GM19238 (cell line): ENCODE measurements around the gene IBA57.
"Not testable (repeated sequence)": the region's sequence is repeated elsewhere in the genome, so short reads cannot be mapped to it uniquely, and the experiment has no call there.

Experiments
- DNase-seq: peaks from one replicate; pipeline ENCODE4 v3.0.0; 2011; ENCODE audit warnings: low spot score; ENCODE audit not compliant: insufficient read length

Gene IBA57

DNA sequence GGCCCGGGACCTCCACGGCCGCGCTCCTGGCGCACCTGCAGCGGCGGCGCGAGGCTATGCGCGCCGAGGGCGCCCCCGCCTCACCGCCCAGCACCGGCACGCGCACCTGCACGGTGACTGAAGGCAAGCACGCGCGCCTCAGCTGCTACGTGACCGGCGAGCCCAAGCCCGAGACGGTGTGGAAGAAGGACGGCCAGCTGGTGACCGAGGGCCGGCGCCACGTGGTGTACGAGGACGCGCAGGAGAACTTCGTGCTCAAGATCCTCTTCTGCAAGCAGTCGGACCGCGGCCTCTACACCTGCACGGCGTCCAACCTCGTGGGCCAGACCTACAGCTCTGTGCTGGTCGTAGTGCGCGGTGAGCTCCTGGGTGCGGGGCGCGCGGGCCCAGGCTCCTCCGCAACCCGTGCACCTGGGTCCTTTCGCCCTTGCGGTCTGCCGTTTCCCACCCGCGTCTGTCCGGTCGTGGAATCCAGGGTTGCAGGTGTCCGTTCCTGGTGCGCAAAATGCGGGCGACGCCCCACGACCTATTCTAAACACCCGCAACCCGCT lies 46.9 kb downstream of the IBA57 start:
- DNase-seq, result no peak

DNA sequence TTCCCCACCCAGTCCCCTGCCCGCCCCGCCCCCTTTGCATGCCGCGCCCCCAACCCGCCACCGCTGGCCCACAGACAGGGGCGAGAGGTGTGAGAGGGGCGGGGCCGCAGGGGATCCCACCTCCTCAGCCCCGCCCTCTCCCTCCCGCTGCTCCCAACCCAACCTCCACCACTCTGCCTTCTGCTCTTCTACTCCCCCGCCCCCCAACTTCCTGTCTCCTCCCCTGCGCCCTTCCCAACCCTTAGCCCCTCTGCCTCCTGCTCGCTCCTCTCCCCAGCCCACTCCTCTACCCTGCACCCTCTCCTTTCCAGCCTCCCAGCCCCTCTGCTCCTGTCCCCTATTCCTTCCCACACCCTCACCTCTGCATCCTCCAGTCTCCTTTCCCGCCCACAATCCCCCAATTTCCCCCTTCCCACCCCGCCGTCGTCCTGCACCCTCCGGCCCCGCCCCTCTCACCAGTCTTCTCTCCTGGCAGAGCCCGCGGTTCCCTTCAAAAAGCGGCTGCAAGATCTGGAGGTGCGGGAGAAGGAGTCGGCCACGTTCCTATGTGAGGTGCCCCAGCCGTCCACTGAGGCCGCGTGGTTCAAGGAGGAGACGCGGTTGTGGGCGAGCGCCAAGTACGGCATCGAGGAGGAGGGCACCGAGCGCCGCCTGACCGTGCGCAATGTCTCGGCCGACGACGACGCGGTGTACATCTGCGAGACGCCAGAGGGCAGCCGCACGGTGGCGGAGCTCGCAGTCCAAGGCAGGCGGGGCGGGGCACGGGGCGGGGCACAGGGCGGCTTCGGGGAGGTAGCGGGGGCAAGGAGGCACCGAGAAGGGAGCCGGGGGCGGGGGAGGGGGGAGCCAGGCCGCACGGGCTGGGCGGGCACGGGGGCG lies 47.6 kb downstream of the IBA57 start:
- peak; percentile 87 for DNase-seq

DNA sequence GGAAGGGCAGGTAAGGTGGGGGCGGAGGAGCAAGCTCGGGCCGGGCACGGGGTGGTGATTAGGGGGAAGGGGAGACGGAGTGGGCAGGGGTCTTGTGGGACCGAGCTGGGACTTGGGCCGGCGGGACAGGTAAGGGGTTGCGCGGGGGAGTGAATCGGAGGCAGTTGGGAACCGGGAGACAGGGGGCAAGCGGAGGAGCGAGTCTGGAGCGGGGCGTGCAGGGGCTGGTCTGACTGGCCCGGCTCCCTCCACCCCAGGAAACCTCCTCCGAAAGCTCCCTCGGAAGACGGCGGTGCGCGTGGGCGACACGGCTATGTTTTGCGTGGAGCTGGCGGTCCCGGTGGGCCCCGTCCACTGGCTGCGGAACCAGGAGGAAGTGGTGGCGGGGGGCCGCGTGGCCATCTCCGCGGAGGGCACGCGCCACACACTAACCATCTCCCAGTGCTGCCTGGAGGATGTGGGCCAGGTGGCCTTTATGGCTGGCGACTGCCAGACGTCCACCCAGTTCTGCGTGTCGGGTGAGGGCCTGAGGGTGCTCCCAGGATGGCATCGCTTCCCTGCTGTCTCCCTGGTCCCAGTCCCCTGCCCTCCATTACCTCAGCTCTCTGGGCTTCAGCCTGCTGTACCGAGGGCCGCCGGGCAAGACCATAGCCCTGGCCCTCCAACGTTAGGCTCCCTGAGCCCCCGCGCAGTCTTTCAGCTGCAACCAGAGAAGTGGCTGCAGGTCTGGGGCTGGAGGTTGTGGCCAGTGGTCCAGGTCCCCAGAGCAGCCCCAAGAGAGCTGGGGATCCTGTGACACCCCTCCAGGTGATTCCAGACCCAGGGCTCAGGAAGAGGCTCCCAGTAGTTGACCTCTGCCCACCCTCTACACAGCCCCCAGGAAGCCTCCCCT lies 48.6 kb downstream of the IBA57 start:
- DNase-seq, result no peak

DNA sequence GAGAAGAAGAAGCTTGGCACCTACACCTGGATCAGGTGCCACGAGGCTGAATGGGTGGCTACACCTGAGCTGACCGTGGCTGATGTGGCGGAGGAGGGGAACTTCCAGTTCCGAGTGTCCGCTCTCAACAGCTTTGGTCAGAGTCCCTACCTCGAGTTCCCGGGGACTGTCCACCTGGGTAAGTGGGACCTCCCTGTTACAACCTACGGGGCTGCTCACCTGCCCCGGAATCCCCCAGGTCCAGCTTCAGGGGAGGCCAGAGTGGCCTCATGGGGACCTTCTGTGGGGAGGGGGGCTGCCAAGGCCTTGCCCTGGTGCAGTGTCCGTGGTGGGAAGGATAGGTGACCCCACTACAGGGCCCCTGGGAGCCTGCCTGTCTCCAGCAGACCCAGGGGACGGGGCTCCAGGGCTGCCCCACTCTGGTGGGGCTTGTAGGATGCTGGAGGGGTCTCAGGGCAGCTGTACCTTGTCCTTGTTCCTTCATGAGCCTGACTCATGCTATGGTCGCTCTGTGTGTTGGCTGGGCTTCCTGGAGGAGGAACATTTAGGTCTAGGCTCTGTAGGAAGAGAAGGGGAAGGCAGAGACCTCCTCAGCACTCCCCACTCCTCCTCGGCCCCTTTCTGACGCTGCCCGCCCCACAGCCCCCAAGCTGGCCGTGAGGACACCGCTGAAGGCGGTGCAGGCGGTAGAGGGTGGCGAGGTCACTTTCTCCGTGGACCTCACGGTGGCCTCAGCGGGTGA lies 49.5 kb downstream of the IBA57 start:
- no peak for DNase-seq

DNA sequence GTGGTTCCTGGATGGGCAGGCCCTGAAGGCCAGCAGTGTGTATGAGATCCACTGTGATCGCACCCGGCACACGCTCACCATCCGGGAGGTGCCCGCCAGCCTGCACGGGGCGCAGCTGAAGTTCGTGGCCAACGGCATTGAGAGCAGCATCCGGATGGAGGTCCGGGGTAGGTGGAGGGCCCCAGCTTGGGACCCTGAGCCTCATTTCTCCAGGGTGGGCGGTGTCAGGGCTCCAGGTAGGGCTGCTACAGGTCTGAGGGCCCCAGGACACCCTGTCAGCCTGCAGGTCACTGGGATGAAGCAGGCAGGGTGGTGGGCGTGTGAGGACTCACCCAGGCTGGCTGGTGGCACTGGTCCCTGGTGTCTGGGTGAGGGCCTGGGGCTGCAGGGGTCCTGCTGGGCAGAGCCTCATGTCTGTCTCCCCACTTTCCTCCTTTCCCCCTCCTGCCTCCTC lies 50.1 kb downstream of the IBA57 start:
- DNase-seq, result no peak

DNA sequence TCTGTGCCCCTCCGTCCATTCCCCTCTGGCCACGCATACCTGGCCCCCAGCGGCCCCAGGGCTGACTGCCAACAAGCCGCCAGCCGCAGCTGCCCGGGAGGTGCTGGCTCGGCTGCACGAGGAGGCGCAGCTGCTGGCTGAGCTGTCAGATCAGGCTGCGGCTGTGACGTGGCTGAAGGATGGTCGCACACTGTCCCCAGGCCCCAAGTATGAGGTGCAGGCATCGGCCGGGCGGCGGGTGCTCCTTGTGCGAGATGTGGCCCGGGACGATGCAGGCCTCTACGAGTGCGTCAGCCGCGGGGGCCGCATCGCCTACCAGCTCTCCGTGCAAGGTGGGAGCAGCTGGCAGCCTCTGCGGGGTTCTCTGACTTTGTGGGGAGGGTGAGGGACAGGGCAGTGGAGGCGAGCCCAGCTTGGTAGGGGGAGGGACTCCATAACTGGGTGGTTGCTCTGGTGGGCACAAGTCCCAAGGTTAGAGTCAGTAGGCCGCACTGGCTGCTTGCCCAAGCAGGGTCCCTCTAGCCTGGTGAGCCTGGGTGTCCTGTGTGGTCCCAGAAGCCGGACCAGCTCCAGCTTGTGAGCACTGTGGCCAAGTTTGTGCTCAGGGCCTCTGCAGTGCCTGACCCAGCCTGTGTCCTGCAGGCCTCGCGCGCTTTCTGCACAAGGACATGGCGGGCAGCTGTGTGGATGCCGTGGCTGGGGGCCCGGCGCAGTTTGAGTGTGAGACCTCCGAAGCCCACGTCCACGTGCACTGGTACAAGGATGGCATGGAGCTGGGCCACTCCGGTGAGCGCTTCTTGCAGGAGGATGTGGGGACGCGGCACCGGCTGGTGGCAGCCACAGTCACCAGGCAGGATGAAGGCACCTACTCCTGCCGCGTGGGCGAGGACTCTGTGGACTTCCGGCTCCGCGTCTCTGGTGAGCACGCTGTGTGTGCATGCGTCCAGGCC lies 51.0 kb downstream of the IBA57 start:
- no peak for DNase-seq

DNA sequence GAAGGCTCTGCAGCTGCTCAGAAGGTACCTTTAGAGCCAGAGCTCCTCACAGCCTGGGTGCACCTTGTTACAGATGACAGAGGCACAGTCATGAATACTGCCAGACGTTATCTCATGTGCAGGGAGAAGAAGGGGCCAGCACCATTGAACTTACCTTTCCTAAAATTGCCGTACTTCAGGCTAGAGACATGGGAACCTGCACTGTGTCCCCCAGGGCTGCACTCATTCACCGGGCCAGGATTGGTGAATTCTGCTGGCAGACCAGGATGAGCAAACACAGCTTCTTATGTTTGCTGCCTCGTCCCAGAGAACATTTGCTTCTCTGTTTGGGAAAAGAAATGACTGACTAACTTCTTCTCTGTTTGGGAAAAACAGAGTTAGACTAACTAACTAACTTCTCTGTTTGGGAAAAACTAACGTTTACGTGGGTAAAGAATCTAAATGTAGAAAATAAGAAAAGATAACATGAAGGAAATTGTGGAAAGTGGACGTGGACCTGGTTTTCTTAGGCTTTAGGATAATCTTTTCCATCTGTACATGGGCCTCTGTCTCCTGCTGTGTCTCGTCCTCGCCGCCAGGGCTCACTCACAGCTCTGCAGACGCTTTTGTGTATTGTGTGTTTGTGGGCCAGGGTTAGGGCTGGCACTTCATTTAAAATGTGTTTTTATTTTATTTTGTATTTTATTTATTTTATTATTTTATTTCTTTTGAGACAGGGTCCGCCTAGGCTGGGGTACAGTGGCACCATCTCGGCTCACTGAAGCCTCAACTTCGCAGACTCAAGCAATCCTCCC lies 52.1 kb downstream of the IBA57 start:
- no peak for DNase-seq

DNA sequence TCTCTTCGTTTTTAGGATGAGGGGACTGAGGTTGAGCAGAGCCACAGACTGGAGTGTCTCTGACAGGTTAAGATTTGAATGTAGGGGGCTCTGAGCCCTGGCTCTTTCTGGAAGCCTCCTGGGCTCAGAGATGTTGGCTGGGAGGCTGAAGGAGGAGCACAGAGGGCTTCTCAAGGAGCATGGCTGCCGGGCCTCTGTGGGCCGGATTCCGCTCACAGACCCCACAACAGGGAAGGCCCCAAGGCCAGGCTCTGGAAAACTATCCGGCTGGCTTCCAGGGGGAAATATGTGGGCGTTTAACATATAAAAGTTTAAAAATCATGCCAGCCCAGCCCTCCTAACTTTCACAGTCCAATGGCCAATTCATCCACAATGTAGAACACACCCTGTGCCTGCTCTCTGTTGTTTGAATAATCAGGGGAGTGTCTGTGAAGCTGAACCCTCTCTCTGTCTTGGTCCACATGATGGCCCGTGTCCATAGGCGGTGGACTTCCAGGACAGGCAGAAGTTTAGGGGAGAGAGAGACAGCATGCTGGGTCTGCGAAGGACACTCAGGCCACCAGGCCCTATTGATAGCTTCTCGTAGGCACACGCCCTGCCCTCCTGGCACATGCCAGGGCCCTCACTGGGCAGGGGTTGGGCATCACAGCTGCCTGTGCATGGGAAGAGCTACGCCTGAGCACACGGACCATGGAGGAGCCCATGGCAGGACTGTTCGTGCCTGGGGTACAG lies 53.1 kb downstream of the IBA57 start:
- no peak for DNase-seq

DNA sequence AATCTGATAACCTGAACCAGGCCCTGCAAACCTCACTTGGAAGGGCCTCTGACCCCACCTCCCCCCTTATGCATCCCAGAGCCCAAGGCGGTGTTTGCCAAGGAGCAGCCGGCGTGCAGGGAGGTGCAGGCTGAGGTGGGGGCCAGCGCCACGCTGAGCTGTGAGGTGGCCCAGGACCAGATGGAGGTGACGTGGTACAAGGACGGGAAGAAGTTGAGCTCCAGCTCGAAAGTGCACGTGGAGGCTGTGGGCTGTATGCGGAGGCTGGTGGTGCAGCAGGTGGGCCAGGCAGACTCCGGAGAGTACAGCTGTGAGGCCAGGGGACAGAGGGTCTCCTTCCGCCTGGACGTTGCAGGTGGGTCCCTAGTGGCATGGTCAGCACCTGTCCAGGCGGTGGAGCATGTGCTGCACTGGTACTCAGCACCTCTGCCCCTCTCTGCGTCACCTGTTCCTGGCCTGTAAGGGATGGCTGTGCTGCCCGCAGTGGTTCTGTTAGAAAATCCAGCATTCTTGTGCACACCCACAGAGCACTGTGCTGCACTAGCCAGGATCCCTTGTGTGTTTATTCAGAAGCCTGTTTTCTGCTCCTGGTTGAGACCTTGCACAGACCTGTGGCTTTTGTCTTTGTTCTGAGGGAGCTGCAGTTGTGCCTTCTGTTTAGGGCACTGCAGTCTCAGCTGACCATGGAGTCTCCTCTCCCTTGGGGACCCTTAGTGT lies 53.8 kb downstream of the IBA57 start:
- no peak for DNase-seq

DNA sequence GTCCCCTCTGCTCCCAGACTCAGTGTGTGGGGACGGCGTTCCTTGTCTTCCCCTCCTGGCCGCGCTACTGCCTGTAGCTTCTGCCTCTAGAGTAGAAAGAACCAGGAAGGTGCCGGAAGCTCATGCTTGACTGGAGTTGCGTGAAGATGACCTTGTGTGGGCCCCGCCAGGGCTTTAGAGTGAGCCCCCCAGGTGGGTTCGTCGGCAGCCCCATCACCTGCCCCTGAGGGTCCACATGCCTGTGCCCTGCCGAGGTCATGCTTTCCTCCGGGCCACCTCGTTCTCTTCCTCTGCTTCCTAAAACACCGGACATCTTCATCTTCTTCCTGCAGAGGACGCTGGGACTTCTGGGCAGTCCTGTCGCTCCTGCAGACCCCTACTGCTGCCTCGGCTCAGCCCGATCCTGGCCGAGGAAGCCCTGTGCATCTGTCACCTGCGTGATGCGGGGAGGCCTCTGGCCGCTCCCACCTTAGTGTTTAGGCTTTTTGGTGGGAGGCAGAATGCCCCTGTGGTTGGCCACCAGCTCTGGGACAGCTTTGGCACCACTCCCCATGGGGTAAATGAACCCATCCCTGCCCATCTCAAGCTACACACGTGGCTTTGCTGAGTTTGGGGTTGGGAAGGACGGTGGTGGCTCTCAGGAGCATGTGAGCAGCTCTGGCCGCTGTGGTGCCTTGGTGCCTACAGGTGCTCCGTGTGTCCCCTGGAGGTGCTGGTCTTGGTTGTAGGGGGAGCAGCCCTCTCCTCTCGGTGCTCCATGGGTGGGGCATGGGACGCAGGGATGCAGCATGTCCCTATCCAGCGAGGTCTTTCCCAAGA lies 54.6 kb downstream of the IBA57 start:
- DNase-seq, result no peak

DNA sequence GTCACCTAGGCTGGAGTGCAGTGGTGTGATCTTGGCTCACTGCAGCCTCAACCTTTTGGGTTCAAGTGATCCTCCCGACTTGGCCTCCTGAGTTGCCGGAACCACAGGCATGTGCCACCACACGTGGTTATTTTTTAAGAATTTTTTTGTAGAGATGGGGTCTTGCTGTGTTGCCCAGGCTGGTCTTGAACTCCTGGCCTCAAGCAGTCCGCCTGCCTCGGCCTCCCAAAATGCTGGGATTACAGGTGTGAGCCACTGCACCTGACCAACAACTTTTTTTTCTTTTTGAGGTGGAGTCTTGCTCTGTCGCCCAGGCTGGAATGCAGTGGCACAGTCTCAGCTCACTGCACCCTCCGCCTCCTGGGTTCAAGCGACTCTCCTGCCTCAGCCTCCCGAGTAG lies 55.5 kb downstream of the IBA57 start:
- not testable (repeated sequence) for DNase-seq

DNA sequence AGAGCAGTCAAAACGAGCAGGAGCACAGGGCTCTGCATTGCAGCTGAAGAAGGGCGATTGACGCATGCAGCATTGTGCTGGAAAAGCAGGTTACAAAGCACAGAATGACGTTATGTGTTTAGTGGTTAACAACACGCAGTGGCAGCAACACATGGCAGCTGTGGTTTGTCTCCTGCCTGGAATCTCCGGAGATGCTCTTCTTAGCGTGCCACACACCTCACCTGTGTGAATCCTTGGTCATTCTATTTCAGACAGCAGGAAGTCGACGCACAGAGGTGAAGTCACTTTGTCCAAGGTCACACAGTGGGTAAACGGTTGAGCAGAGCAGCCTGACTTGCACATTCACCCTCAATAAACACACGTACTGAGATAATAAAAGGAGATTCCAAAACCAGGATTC lies 56.9 kb downstream of the IBA57 start:
- no peak for DNase-seq

DNA sequence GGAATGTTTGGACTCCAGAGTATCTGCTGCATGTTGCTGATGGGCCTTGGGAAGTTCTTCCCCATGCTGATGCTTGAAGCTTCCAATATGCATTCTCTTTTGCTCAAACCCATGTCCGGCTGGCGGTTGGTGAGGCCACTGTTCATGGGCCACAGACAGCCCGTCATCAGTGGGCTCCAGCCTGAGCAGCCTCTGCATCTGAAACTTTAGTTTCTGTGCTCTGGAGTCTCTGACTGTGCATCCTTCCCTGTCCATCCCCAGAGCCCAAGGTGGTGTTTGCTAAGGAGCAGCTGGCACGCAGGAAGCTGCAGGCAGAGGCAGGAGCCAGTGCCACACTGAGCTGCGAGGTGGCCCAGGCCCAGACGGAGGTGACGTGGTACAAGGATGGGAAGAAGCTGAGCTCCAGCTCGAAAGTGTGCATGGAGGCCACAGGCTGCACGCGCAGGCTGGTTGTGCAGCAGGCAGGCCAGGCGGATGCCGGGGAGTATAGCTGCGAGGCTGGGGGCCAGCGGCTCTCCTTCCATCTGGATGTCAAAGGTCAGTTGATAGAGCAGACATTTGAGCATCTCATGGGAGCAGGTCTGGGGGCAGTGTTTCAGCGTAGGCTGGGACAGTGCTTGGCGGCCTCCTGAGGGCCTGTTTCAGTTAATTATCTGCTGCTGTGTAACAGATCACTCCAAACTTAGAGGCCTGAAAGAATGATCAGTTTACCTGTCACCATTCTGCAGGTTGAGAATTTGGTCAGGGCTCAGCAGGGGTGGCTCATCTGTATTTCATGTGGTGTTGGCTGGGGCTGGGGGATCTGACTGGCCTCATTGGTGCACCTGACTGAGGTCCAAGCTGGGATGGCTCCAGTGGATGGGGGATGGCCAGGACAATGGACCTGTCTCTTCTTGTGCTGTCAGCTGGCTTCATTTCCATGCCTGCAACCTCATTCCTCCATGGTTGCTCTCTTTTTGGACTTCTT lies 58.9 kb downstream of the IBA57 start:
- DNase-seq, result no peak

DNA sequence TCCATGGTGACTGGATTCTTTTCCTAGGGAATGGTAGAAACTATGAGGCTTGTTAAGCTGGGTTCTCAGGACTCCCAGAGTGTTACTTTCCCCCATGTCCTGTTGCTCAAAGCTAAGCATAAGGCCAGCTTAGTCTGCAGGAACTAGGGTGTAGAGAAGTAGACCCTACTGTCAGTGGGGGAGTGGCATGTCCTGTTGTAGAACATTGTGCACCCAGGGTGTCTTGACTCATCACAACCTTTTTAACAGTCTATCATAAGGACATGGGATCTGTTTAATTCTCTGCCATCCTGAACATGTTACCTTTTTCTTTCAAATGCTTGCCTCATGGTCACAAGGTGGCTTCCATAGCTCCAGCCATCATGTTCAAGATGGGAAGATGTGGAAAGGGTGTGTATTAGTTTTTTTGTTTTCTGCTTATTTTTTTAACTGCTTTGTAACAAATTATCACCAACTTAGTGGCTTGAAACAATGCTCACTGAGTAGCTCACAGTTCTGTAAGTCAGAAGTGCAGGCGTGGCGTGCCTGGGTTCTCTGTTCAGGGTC lies 59.6 kb downstream of the IBA57 start:
- no peak for DNase-seq

DNA sequence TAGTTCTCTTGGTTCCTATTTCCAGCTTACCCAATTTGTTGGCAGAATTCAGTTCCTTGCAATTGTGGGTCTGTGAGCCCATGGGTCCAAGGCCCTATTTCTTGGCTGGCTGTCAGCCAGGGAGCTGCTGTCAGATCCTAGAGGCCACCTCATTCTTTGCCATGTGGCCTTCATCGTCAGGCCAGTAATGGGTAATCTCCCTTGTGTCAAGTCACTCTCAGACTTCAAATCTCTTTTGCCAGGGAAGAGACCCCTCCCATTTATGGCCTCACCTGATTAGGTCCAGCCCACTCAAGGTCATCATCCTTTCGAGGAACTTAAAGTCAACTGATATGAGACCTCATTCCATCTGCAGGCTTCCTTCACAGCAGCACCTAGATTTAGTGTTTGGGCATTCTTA lies 60.1 kb downstream of the IBA57 start:
- DNase-seq, result no peak
